HEK293 (cell line): ENCODE results near the gene ANGPTL2.

ENCODE experiments used
- CTCF ChIA-PET: fragments of 350-600 bp; formaldehyde crosslinking; extraction: SDS; loops from one replicate; lab custom pipeline; 2021; ENCODE audit warnings: antibody characterized with exemption; lab: Yijun Ruan, JAX
- POLR2A ChIA-PET: fragments of 300-600 bp; formaldehyde crosslinking; extraction: SDS; loops from one replicate; lab custom pipeline; 2020; ENCODE audit warnings: antibody characterized with exemption, inconsistent platforms; lab: Yijun Ruan, JAX
- H3K27ac ChIP-seq: fragments of 200-500 bp; sonication (Bioruptor generic); 2 replicates; pipeline ENCODE4 v1.5.1; 2014; ENCODE audit warnings: low read depth, low read length, control low read depth, inconsistent platforms; ENCODE audit errors: extremely low read depth
- H3K36me3 ChIP-seq, 2 experiments: fragments of 200-500 bp in 1 of 2; sonication (Bioruptor generic) in 1 of 2; 1 replicate in 1 of 2; 2 replicates in 1 of 2; pipeline ENCODE4 v1.5.1; 2014 to 2017; ENCODE audit warnings: inconsistent platforms in 2 of 2, low read length in 2 of 2; ENCODE audit not compliant: control insufficient read depth in 2 of 2, insufficient read depth in 1 of 2
- H3K4me1 ChIP-seq: fragments of 200-500 bp; sonication (Bioruptor generic); 2 replicates; pipeline ENCODE4 v1.5.1; 2014; ENCODE audit warnings: mild to moderate bottlenecking, low read length, inconsistent platforms; ENCODE audit not compliant: control insufficient read depth, insufficient read depth
- H3K4me3 ChIP-seq: 2 replicates; pipeline ENCODE4 v1.5.1; 2011; ENCODE audit warnings: low read depth, mild to moderate bottlenecking, control low read depth, low read length, moderate library complexity
- H3K9me3 ChIP-seq: fragments of 200-500 bp; sonication (Bioruptor generic); 2 replicates; pipeline ENCODE4 v1.5.1; 2014; ENCODE audit warnings: low read depth, low read length, inconsistent platforms; ENCODE audit not compliant: control insufficient read depth, insufficient read depth
- FEZF1 ChIP-seq: fragments of 450-650 bp; formaldehyde crosslinking; IDR thresholded peaks from 2 replicates; pipeline ENCODE4 v1.5.1; 2016; ENCODE audit warnings: missing biosample characterization, missing genetic modification characterization
- KLF16 ChIP-seq: fragments of 450-650 bp; formaldehyde crosslinking; IDR thresholded peaks from 2 replicates; pipeline ENCODE4 v1.5.1; 2017; ENCODE audit warnings: missing biosample characterization, missing genetic modification characterization
- MYNN ChIP-seq: fragments of 450-650 bp; formaldehyde crosslinking; IDR thresholded peaks from 2 replicates; pipeline ENCODE4 v1.5.1; 2016; ENCODE audit warnings: missing biosample characterization, missing genetic modification characterization, borderline replicate concordance
- MZF1 ChIP-seq: fragments of 450-650 bp; formaldehyde crosslinking; IDR thresholded peaks from 2 replicates; pipeline ENCODE4 v1.5.1; 2017; ENCODE audit warnings: missing biosample characterization, missing genetic modification characterization, borderline replicate concordance
- SP7 ChIP-seq: fragments of 450-650 bp; formaldehyde crosslinking; IDR thresholded peaks from 2 replicates; pipeline ENCODE4 v1.5.1; 2016; ENCODE audit warnings: missing biosample characterization, missing genetic modification characterization
- ZBTB1 ChIP-seq: fragments of 450-650 bp; formaldehyde crosslinking; IDR thresholded peaks from 2 replicates; pipeline ENCODE4 v1.5.1; 2016; ENCODE audit warnings: missing biosample characterization, missing genetic modification characterization
- ZFP69B ChIP-seq: fragments of 450-650 bp; formaldehyde crosslinking; IDR thresholded peaks from 2 replicates; pipeline ENCODE4 v1.5.1; 2016; ENCODE audit warnings: missing biosample characterization, missing genetic modification characterization
- ZNF138 ChIP-seq: fragments of 450-650 bp; formaldehyde crosslinking; IDR thresholded peaks from 2 replicates; pipeline ENCODE4 v1.5.1; 2016; ENCODE audit warnings: missing biosample characterization, missing genetic modification characterization, borderline replicate concordance
- ZNF302 ChIP-seq: fragments of 450-650 bp; formaldehyde crosslinking; IDR thresholded peaks from 2 replicates; pipeline ENCODE4 v1.5.1; 2016; ENCODE audit warnings: missing biosample characterization, missing genetic modification characterization, low read depth
- ZNF350 ChIP-seq: fragments of 450-650 bp; formaldehyde crosslinking; IDR thresholded peaks from 2 replicates; pipeline ENCODE4 v1.5.0; 2017; ENCODE audit warnings: missing biosample characterization, mild to moderate bottlenecking, missing genetic modification characterization
- ZNF48 ChIP-seq: fragments of 450-650 bp; formaldehyde crosslinking; IDR thresholded peaks from 2 replicates; pipeline ENCODE4 v1.5.1; 2016; ENCODE audit warnings: missing biosample characterization, missing genetic modification characterization
- ZNF558 ChIP-seq: fragments of 450-650 bp; formaldehyde crosslinking; IDR thresholded peaks from 2 replicates; pipeline ENCODE4 v1.5.1; 2016; ENCODE audit warnings: missing biosample characterization, missing genetic modification characterization
- ZNF561 ChIP-seq: fragments of 450-650 bp; IDR thresholded peaks from 2 replicates; pipeline ENCODE4 v1.5.1; 2018; ENCODE audit warnings: missing biosample characterization, missing genetic modification characterization, borderline replicate concordance
- ZNF610 ChIP-seq: fragments of 450-650 bp; formaldehyde crosslinking; IDR thresholded peaks from 2 replicates; pipeline ENCODE4 v1.5.1; 2016; ENCODE audit warnings: missing biosample characterization, missing genetic modification characterization, borderline replicate concordance
- ZNF654 ChIP-seq: fragments of 450-650 bp; formaldehyde crosslinking; IDR thresholded peaks from 2 replicates; pipeline ENCODE4 v1.5.1; 2016; ENCODE audit warnings: low read depth, missing biosample characterization, missing genetic modification characterization
- ZNF658 ChIP-seq: fragments of 450-650 bp; formaldehyde crosslinking; IDR thresholded peaks from 2 replicates; pipeline ENCODE4; 2016; ENCODE audit warnings: missing biosample characterization, missing genetic modification characterization
- ZNF785 ChIP-seq: fragments of 450-650 bp; formaldehyde crosslinking; IDR thresholded peaks from 2 replicates; pipeline ENCODE4 v1.5.1; 2016; ENCODE audit warnings: missing biosample characterization, missing genetic modification characterization
- ZNF791 ChIP-seq: fragments of 450-650 bp; formaldehyde crosslinking; IDR thresholded peaks from 2 replicates; pipeline ENCODE4 v1.5.1; 2016; ENCODE audit warnings: missing biosample characterization, missing genetic modification characterization
- ZNF792 ChIP-seq: fragments of 450-650 bp; formaldehyde crosslinking; IDR thresholded peaks from 2 replicates; pipeline ENCODE4 v1.5.1; 2016; ENCODE audit warnings: missing biosample characterization, missing genetic modification characterization
- ZNF837 ChIP-seq: fragments of 450-650 bp; formaldehyde crosslinking; IDR thresholded peaks from 2 replicates; pipeline ENCODE4 v1.5.1; 2016; ENCODE audit warnings: missing biosample characterization, missing genetic modification characterization
- ZNF843 ChIP-seq: fragments of 450-650 bp; formaldehyde crosslinking; IDR thresholded peaks from 2 replicates; pipeline ENCODE4 v1.5.1; 2016; ENCODE audit warnings: missing biosample characterization, missing genetic modification characterization
- TF ChIP-seq, protein P1 (sequence below): fragments of 450-650 bp; formaldehyde crosslinking; IDR thresholded peaks from 2 replicates; pipeline ENCODE4 v1.5.1; 2016; ENCODE audit warnings: missing biosample characterization, missing genetic modification characterization
- TF ChIP-seq, protein P2 (sequence below): fragments of 450-650 bp; formaldehyde crosslinking; conservative IDR thresholded peaks from 2 replicates; pipeline ENCODE4 v1.5.1; 2016; ENCODE audit warnings: low read depth, missing biosample characterization, missing genetic modification characterization
- TF ChIP-seq, protein P3 (sequence below): fragments of 450-650 bp; formaldehyde crosslinking; IDR thresholded peaks from 2 replicates; pipeline ENCODE4 v1.5.1; 2016; ENCODE audit warnings: missing biosample characterization, missing genetic modification characterization
- TF ChIP-seq, protein P4 (sequence below): fragments of 450-650 bp; formaldehyde crosslinking; IDR thresholded peaks from 2 replicates; pipeline ENCODE4 v1.5.1; 2016; ENCODE audit warnings: missing biosample characterization, missing genetic modification characterization

The ANGPTL2 gene

DNA sequence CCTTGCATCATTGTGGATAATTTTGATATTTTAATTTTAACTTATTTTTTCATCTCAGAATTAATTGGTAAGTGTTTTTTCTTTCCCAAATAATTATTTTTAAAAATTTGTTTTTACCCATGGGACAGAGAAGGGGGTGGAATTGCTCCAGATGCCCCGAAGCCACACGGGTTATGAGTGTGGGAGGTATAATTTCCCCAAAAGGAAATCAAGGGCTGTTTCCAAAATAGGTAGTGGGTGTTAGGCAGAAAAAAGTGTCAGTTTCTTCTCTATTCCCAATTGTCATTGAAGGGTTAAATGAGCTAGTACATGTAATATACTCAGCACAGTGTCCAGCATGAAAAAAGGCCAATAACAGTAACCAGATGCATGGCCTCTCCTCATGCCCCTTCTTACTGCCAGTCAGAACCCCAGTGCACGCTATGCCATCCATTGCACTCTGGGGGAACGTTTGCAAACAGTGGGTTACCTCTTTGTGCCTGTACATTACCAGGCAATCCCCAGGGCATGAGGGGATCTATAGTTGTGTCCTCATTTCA is 36.4 kb upstream of the ANGPTL2 start:
- no peak overlapping the region for H3K27ac ChIP-seq
- ChIA-PET CTCF (interaction anchor here (1.1 kb wide), 1 partner anchor 15 kb away, joined by 4 read pairs; no protein-coding TSS in a partner anchor), POLR2A (no interaction called here)

DNA sequence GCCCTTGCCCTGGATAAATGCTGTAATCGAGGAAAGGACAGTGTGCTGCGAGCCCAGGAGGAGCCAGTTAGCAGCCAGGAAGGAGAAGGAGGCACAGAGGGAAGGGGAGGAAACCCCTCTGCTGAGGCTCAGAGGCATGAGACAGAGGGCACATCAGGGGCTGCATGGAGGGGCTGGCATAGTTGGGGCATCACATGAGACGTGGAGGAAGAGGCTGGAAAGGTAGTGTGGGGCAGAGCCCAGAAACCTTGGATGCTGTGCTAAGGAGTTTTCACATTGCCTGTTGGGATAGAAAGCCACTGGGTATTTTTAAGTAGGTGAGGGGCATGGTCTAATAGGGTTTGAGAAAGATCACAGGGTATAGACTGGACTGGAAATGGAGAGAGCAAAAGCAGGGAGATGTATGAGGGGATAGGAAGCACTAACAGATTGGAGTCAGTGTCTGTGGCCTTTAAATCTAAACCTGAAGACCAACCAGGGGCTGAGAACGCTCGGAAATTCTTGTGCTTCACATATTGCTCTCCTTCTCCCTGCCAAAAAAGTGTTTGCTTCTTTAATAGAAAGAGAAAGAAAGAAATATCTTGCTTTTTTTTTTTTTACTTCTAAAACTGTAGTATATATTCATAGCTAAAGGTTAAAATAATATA is 33.0 kb upstream of the ANGPTL2 start:
- H3K4me3 ChIP-seq = no peak overlapping the region
- CTCF ChIA-PET = interaction anchor here (1.5 kb wide), 1 partner anchor 190 kb away, joined by 4 read pairs; no protein-coding TSS in a partner anchor

More for the DNA sequence above, 36.4 kb upstream of the ANGPTL2 start:
- no peak for TF ChIP-seq ZNF561
- TF ChIP-seq, protein P1, sequence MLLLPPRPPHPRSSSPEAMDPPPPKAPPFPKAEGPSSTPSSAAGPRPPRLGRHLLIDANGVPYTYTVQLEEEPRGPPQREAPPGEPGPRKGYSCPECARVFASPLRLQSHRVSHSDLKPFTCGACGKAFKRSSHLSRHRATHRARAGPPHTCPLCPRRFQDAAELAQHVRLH (tag by site-specific recombination) = no peak
- TF ChIP-seq, protein P2, sequence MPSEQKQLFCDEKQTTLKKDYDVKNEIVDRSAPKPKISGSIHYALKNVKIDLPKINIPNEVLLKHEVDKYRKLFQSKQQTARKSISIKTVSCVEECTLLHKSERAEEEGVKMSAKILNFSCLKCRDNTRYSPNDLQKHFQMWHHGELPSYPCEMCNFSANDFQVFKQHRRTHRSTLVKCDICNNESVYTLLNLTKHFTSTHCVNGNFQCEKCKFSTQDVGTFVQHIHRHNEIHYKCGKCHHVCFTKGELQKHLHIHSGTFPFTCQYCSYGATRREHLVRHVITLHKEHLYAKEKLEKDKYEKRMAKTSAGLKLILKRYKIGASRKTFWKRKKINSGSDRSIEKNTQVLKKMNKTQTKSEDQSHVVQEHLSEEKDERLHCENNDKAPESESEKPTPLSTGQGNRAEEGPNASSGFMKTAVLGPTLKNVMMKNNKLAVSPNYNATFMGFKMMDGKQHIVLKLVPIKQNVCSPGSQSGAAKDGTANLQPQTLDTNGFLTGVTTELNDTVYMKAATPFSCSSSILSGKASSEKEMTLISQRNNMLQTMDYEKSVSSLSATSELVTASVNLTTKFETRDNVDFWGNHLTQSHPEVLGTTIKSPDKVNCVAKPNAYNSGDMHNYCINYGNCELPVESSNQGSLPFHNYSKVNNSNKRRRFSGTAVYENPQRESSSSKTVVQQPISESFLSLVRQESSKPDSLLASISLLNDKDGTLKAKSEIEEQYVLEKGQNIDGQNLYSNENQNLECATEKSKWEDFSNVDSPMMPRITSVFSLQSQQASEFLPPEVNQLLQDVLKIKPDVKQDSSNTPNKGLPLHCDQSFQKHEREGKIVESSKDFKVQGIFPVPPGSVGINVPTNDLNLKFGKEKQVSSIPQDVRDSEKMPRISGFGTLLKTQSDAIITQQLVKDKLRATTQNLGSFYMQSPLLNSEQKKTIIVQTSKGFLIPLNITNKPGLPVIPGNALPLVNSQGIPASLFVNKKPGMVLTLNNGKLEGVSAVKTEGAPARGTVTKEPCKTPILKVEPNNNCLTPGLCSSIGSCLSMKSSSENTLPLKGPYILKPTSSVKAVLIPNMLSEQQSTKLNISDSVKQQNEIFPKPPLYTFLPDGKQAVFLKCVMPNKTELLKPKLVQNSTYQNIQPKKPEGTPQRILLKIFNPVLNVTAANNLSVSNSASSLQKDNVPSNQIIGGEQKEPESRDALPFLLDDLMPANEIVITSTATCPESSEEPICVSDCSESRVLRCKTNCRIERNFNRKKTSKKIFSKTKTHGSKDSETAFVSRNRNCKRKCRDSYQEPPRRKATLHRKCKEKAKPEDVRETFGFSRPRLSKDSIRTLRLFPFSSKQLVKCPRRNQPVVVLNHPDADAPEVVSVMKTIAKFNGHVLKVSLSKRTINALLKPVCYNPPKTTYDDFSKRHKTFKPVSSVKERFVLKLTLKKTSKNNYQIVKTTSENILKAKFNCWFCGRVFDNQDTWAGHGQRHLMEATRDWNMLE = no peak
- TF ChIP-seq ZFP69B (tag by site-specific recombination) = no peak
- TF ChIP-seq ZNF843 (tag by site-specific recombination) = no peak
- no peak for TF ChIP-seq ZNF785 (tag by site-specific recombination)
- TF ChIP-seq ZNF302 (tag by site-specific recombination) = no peak
- Histone ChIP-seq H3K4me3 (no peak overlapping the region), H3K9me3 (no peaks in the 10 kb centered on the region), H3K36me3 (no peaks in the 10 kb centered on the region), H3K4me1 (no peaks in the 10 kb centered on the region)

More for the DNA sequence above, 33.0 kb upstream of the ANGPTL2 start:
- no peaks in the 10 kb centered on the region for H3K36me3 ChIP-seq
- no peak overlapping the region for H3K27ac ChIP-seq
- POLR2A ChIA-PET = no interaction called here
- H3K9me3 ChIP-seq = no peaks in the 10 kb centered on the region
- TF ChIP-seq, protein P3, sequence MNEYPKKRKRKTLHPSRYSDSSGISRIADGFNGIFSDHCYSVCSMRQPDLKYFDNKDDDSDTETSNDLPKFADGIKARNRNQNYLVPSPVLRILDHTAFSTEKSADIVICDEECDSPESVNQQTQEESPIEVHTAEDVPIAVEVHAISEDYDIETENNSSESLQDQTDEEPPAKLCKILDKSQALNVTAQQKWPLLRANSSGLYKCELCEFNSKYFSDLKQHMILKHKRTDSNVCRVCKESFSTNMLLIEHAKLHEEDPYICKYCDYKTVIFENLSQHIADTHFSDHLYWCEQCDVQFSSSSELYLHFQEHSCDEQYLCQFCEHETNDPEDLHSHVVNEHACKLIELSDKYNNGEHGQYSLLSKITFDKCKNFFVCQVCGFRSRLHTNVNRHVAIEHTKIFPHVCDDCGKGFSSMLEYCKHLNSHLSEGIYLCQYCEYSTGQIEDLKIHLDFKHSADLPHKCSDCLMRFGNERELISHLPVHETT (tag by site-specific recombination) = no peak
- TF ChIP-seq ZNF558 (tag by site-specific recombination) (no peak), ZNF658 (tag by site-specific recombination) (no peak), MYNN (tag by site-specific recombination) (no peak), ZNF791 (tag by site-specific recombination) (no peak), ZNF350 (tag by site-specific recombination) (no peak), ZBTB1 (tag by site-specific recombination) (no peak), MZF1 (tag by site-specific recombination) (no peak), ZNF138 (tag by site-specific recombination) (no peak), ZNF792 (no peak), ZNF48 (tag by site-specific recombination) (no peak), ZNF610 (tag by site-specific recombination) (no peak), KLF16 (tag by site-specific recombination) (no peak), FEZF1 (tag by site-specific recombination) (no peak), SP7 (tag by site-specific recombination) (no peak), ZNF654 (tag by site-specific recombination) (no peak), ZNF837 (tag by site-specific recombination) (no peak)
- TF ChIP-seq, protein P4, sequence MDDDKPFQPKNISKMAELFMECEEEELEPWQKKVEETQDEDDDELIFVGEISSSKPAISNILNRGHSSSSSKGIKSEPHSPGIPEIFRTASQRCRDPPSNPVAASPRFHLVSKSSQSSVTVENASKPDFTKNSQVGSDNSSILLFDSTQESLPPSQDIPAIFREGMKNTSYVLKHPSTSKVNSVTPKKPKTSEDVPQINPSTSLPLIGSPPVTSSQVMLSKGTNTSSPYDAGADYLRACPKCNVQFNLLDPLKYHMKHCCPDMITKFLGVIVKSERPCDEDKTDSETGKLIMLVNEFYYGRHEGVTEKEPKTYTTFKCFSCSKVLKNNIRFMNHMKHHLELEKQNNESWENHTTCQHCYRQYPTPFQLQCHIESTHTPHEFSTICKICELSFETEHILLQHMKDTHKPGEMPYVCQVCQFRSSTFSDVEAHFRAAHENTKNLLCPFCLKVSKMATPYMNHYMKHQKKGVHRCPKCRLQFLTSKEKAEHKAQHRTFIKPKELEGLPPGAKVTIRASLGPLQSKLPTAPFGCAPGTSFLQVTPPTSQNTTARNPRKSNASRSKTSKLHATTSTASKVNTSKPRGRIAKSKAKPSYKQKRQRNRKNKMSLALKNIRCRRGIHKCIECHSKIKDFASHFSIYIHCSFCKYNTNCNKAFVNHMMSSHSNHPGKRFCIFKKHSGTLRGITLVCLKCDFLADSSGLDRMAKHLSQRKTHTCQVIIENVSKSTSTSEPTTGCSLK = no peak
- H3K4me1 ChIP-seq = no peaks in the 10 kb centered on the region
